Thyroid gland (tissue), 4 donors: ENCODE results near the gene STRIP1.

Source experiments
- CTCF ChIP-seq, 6 experiments: fragments of 200-600 bp in 3 of 6; fragments of 450-650 bp in 3 of 6; sonication (generic) in 3 of 6; IDR thresholded peaks; one replicate each; pipeline ENCODE4 v1.5.1; 2016 to 2019; ENCODE audit warnings: antibody characterized with exemption in 6 of 6, mild to moderate bottlenecking in 2 of 6, inconsistent platforms in 1 of 6, moderate library complexity in 1 of 6
- POLR2A ChIP-seq, 2 donors: fragments of 450-650 bp; IDR thresholded peaks; one replicate each; pipeline ENCODE4 v1.6.1; 2017; ENCODE audit warnings: antibody characterized with exemption in 2 of 2, mild to moderate bottlenecking in 2 of 2, moderate library complexity in 1 of 2

DNA sequence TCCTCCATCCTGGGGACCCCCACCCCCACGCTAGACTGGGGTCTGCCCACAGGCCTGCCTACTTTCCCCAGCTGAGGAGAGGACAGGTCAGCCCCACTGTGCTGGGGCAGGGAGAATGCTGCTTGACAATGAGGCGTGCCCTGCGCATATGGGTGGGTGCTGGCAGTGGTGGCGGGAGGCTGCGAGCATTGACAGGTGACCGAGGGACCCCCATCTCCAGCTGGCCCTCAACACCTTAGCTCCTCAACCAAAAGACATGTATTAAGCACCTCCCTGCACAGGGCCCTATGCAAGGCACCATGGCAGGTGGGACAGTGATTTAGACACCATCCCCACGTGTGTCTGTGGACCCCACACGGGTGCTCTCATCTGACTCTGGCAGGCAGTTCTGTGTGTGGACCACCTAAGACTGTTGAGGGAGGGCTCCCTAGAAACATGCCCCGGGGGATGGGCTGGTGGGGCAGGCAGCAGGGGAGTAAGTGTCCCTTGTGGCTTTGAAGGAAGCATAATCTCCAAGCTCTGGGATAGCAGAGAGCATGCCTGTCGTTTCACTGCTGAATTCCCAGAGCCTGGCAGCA lies 54.4 kb downstream of the STRIP1 start:
- TF ChIP-seq CTCF (IDR thresholded peaks at IDR 0.05) (no peak), POLR2A (IDR thresholded peaks at IDR 0.05) (no peak)
